ENCODE measurements around the gene KLF3. TPM values are rescaled to one million over a fixed set of nuclear protein-coding genes. Genes with fewer than 3 reads are reported as not detected.

Gene KLF3
- total RNA-seq, 1 donor from 2014 or later: 38.4 TPM

DNA sequence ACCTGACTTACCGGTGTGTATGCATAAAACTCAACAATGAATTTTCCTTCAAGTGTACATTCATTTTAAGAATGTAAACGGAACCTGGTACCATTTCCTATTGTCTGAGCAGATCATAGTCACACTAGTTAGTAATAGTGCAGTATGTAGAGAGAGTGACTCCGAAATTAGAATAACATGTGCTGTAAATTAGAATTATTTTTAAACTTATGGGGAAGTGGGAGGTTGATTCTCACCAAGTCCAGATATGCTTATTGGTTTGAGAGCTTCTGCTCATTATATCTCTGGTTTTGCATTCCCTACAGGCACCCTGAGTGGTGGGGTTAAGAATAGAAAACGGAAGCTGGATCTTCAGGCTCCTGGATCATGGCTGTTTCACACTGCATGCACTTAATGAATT is 39.6 kb downstream of the KLF3 start:
- Mint-ChIP-seq H3K4me3 (no peak overlapping the region), H3K27ac (ENCODE audit: unreplicated experiment) (no peak overlapping the region), H3K36me3 (ENCODE audit: low read depth) (no peaks in the 10 kb centered on the region)

GRCh38 chr4:38704622-38705154 is 40.7 kb downstream of the KLF3 start:
- peaks cover 6% of the 10 kb centered on the region for H3K9me3 Mint-ChIP-seq
- DNase-seq (ENCODE audit: low read depth, low spot score): no peak
- H3K27ac Mint-ChIP-seq (ENCODE audit: unreplicated experiment): peak overlapping the region; percentile 70
- H3K36me3 Mint-ChIP-seq (ENCODE audit: low read depth): no peaks in the 10 kb centered on the region
- H3K27me3 Mint-ChIP-seq (ENCODE audit: low read depth): no peaks in the 10 kb centered on the region
- no peaks in the 10 kb centered on the region for H3K4me1 Mint-ChIP-seq
- H3K4me3 Mint-ChIP-seq: no peak overlapping the region
- TF ChIP-seq, protein P1, sequence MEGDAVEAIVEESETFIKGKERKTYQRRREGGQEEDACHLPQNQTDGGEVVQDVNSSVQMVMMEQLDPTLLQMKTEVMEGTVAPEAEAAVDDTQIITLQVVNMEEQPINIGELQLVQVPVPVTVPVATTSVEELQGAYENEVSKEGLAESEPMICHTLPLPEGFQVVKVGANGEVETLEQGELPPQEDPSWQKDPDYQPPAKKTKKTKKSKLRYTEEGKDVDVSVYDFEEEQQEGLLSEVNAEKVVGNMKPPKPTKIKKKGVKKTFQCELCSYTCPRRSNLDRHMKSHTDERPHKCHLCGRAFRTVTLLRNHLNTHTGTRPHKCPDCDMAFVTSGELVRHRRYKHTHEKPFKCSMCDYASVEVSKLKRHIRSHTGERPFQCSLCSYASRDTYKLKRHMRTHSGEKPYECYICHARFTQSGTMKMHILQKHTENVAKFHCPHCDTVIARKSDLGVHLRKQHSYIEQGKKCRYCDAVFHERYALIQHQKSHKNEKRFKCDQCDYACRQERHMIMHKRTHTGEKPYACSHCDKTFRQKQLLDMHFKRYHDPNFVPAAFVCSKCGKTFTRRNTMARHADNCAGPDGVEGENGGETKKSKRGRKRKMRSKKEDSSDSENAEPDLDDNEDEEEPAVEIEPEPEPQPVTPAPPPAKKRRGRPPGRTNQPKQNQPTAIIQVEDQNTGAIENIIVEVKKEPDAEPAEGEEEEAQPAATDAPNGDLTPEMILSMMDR (conservative IDR thresholded peaks at IDR 0.05): no peak

More for the DNA sequence above, 39.6 kb downstream of the KLF3 start:
- no peak for DNase-seq (ENCODE audit: low read depth, low spot score)
- TF ChIP-seq, protein P1 (conservative IDR thresholded peaks at IDR 0.05): no peak
- Mint-ChIP-seq H3K27me3 (ENCODE audit: low read depth) (no peaks in the 10 kb centered on the region), H3K9me3 (peaks cover 6% of the 10 kb centered on the region), H3K4me1 (no peaks in the 10 kb centered on the region)

DNA sequence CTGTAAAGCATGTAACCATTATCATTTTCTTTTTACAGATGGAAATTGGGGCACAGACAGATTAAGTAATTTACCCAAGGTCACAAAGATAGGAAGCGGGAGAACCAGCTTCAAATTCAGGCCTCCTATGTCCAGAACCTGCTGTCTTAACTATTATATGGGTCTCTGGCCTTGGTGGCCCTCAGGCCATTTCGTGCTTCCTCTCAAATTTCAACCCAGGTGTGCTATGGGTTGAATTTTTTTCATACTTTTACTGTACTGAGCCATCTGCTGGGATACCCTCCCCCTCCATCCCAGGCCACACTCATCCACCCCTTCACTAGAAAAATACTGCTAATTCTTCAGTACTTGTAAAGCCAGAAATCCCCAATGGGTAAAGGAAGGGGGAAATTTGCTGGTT is 42.3 kb downstream of the KLF3 start:
- Mint-ChIP-seq H3K9me3 (peaks cover 6% of the 10 kb centered on the region), H3K4me1 (no peaks in the 10 kb centered on the region), H3K4me3 (no peak overlapping the region), H3K27me3 (ENCODE audit: low read depth) (no peaks in the 10 kb centered on the region), H3K36me3 (ENCODE audit: low read depth) (no peaks in the 10 kb centered on the region), H3K27ac (ENCODE audit: unreplicated experiment) (no peak overlapping the region)
- TF ChIP-seq, protein P1 (conservative IDR thresholded peaks at IDR 0.05): no peak
- no peak for DNase-seq (ENCODE audit: low read depth, low spot score)

DNA sequence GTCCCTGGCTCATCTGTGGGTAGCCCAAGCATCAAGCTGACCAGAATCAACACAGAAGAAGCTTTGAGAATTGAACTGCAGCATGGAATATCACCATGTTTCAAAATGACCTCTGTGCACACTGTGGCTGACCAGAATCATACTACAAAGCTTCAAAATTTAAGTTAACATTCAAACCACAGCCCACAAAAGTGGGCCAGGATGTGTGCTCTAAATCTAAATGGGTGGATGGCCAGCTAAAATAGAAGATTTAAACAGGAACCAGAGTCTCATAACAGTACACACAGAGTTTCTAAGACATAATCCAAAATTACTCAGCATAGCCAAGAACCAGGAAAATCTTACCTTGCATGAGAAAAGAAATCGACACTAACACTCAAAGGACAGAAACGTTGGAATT is 46.1 kb downstream of the KLF3 start:
- peak overlapping the region; percentile 65 for H3K27ac Mint-ChIP-seq (ENCODE audit: unreplicated experiment)
- TF ChIP-seq, protein P1 (conservative IDR thresholded peaks at IDR 0.05): no peak
- H3K4me1 Mint-ChIP-seq: no peaks in the 10 kb centered on the region
- peaks cover 3% of the 10 kb centered on the region for H3K36me3 Mint-ChIP-seq (ENCODE audit: low read depth)
- no peaks in the 10 kb centered on the region for H3K27me3 Mint-ChIP-seq (ENCODE audit: low read depth)
- H3K9me3 Mint-ChIP-seq: peaks cover 12% of the 10 kb centered on the region
- no peak overlapping the region for H3K4me3 Mint-ChIP-seq
- DNase-seq (ENCODE audit: low read depth, low spot score): no peak

- DNase-seq (ENCODE audit: low read depth, low spot score): no peak
- TF ChIP-seq, protein P1 (conservative IDR thresholded peaks at IDR 0.05): no peak
- H3K4me3 Mint-ChIP-seq: no peak overlapping the region
- H3K27ac Mint-ChIP-seq (ENCODE audit: unreplicated experiment): no peak overlapping the region
- H3K9me3 Mint-ChIP-seq: peaks cover 14% of the 10 kb centered on the region
- H3K27me3 Mint-ChIP-seq (ENCODE audit: low read depth): no peaks in the 10 kb centered on the region
- peaks cover 3% of the 10 kb centered on the region for H3K36me3 Mint-ChIP-seq (ENCODE audit: low read depth)
- H3K4me1 Mint-ChIP-seq: no peaks in the 10 kb centered on the region
These were observed 47.1 kb downstream of the KLF3 start for GRCh38 chr4:38711066-38711465.
